Suprapubic skin (tissue), 3 donors: ENCODE data around the gene NPC1L1.

ENCODE experiments used
- EP300 ChIP-seq: sonication (generic); formaldehyde crosslinking; IDR thresholded peaks from one replicate; pipeline ENCODE4 v1.6.1; 2017; ENCODE audit warnings: antibody characterized with exemption
- TF ChIP-seq, protein P1 (sequence below), 2 donors: fragments of 200-600 bp in 1 of 2; fragments of 450-650 bp in 1 of 2; sonication (generic) in 1 of 2; IDR thresholded peaks; one replicate each; pipeline ENCODE4 v1.5.1; 2016 to 2019; ENCODE audit warnings: antibody characterized with exemption in 2 of 2, mild to moderate bottlenecking in 1 of 2, moderate library complexity in 1 of 2

DNA sequence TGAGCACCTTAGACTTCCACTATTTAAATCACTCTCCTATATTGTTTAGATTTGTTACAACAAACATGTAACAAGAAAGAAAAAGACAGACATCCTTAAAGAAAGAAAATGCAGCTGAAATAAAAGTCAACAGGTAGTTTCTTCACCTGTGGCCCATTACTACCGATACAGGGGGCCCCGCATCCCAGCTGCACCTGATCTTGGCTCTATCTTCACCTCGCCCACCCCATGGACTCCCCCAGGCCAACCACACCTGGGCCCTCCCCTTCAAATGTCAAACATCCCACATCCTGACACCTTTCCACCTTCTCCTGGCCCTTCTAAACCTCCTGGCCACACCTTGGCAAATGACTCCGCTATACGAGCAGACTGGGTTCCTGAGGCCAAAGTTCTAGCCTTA is 25.6 kb upstream of the NPC1L1 start:
- TF ChIP-seq, protein P1, sequence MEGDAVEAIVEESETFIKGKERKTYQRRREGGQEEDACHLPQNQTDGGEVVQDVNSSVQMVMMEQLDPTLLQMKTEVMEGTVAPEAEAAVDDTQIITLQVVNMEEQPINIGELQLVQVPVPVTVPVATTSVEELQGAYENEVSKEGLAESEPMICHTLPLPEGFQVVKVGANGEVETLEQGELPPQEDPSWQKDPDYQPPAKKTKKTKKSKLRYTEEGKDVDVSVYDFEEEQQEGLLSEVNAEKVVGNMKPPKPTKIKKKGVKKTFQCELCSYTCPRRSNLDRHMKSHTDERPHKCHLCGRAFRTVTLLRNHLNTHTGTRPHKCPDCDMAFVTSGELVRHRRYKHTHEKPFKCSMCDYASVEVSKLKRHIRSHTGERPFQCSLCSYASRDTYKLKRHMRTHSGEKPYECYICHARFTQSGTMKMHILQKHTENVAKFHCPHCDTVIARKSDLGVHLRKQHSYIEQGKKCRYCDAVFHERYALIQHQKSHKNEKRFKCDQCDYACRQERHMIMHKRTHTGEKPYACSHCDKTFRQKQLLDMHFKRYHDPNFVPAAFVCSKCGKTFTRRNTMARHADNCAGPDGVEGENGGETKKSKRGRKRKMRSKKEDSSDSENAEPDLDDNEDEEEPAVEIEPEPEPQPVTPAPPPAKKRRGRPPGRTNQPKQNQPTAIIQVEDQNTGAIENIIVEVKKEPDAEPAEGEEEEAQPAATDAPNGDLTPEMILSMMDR (IDR thresholded peaks at IDR 0.05), result no peak
- TF ChIP-seq EP300, result no peak
